GM18909 (cell line): ENCODE results near the gene ALB.

ENCODE experiments used
- ATAC-seq: cut with Tn5 transposase; IDR thresholded peaks from one replicate; pipeline ENCODE4 v1.9.1; 2021; ENCODE audit warnings: mild to moderate bottlenecking; ENCODE audit not compliant: unreplicated experiment, poor library complexity

Gene ALB

DNA sequence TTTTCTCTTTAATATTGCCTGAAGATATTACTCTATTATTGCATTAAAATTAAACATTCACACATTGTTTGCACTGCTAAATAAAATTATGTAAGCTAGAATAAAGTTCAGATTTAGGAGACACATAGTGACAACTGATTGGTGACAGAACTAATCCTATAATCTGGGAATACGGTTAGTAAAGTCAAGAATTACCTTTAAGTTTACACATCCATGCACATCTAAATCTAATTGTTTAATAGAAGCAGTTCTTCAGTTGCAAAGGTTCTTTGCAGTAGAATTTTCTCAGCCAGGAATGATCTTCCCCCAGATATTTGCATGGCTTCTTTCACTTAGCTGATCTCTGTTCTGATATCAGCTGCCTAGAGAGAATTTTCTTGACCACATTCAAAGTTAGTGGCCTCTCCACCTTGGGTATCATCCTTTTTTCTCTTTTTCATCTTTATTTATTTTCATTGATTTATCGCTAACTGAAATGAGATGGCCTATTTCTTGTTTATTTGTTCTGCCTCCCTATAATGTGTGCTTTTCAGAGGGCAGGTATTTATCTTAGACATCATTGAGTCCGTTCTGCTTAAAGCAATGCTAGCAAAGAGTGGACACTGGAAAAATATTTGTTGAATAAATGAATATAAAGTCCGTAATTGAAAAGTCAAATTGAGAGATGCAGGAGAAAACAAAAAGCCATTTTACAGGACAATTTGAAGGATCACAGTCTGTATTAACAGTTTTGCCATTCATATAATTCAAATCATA lies 44.5 kb downstream of the ALB start:
- no peak for ATAC-seq

- no peak for ATAC-seq
Measured at GRCh38 chr4:73450398-73451004, 46.4 kb downstream of the ALB start.

GRCh38 chr4:73451404-73451803 lies 47.3 kb downstream of the ALB start:
- no peak for ATAC-seq

DNA sequence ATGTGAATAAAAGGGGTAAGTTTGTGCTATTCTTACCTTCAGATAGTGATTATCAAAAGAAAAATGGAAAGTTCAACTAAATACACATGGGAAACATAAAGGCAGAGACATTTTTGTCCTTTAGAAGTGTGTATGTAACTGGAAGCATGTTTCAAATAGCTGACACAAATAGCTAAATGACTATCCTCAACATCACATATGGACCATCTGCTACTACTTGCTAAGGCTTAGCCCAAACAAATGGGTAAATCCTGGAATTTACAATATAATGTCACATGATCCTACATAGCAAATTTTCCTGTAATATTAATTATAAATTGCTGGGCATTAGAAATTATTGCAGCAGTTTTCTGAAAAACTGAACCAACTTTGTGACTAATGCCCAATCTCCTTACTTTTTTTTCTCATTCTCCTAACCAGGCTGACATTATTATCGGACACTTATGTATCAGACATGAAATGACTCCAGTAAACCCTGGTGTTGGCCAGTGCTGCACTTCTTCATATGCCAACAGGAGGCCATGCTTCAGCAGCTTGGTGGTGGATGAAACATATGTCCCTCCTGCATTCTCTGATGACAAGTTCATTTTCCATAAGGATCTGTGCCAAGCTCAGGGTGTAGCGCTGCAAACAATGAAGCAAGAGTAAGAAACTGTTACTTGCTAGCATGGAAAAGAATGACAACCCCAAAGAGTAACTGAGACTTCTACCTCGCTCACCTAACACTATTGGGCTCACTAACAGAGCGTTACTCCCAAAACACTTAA lies 48.1 kb downstream of the ALB start:
- ATAC-seq, result no peak

DNA sequence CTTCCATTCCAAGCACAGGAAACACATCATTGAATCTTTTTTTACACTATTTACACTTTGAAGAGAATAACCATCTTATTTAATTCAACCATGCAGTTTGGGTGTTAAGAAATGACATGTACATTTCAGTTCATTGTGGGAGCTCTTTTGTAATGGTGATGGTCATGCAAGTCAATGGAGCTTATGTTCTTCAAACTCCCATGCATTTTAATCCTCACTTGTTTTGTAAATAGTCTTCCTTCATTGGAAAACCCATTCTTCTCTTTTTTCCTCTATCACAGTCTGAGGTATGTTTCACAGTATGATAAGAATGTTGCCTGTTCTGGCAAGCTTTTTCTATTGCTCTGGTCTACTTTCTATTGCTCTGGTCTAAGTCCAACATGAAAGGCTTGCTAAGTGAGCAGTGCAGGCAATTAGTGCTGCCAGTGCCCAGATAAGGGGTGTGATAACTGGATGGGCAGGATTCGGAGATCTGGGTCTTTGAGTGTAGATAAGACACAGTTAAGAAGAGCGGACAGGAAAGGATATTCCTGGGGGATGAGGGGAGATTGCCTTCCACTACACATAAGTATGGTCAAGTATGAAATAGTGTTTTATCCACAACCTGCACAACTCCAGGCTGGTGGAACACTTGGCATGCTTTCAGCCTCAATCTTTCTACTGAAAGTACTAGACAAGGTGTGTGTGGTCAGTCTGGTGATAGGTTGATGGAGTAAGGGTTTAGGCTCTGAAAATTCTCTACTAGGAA lies 49.0 kb downstream of the ALB start:
- ATAC-seq, result no peak

- ATAC-seq, result no peak
Measured at GRCh38 chr4:73453701-73454005, 49.6 kb downstream of the ALB start.

- no peak for ATAC-seq
Measured at GRCh38 chr4:73454920-73455319, 50.8 kb downstream of the ALB start.

GRCh38 chr4:73456177-73457022 lies 52.3 kb downstream of the ALB start:
- ATAC-seq, result no peak

GRCh38 chr4:73458184-73459047 lies 54.3 kb downstream of the ALB start:
- no peak for ATAC-seq

DNA sequence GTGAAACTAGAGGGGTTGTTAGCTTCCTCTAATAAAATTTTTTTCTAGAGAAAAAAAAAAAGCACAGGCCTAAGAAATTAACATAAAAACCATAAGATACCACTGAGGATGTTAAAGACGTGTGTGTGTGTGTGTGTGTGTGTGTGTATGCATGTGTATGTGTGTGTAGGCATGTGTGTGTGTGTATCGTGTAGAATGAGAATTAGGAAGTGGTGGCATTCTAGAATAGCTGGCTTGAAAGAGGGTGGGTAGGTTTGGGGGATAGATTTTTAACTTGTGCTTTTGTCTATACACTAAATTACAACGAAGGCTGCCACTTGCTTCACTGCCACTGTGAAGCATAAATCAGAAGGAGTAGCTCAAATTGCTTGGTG lies 54.9 kb downstream of the ALB start:
- ATAC-seq, result no peak

DNA sequence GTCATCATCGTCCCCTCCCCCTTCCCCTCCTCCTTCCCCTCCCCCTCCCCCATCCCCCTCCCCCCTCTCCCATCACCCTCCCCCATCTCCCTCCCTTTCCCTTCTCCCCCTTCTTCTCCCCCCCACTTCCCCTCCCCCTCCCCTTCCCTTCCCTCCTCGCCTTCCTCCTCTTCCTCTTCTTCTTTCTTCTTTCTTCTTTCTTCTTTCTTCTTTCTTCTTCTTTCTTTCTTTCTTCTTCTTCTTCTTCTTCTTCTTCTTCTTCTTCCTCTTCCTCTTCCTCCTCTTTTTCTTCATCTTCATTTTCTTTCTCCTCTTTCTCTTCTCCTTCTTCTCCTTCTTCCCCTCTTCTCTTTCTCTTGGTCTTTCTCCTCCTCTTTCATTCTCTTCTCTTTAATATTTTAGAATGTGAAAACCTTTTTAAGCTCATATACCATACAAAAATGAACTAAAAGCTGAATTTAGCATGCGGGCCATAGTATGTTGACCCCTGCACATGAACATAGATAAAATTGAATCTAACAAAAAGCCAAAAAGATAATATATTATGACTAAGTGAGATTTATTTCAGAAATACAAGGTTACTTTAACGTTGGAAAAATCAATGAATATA lies 56.9 kb downstream of the ALB start:
- ATAC-seq, result no peak

DNA sequence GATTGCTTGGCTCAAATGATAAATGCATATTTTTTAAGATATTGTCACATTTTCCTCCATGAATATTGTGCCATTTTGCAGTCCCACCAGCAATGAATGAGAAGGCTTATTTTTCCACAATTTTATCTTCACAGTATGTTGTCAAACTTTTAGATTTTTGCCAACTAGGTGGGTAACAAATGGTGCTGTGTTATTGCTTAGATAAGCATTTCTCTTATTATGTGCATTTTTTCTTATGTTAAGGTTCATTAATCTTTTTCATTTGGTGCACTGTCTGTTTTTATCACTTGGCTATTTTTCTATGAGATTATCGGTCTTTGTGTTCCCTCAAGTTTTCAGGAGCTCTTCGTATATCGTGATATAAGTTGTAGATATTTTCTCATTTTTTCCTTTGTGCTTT lies 64.1 kb downstream of the ALB start:
- no peak for ATAC-seq

GRCh38 chr4:73470728-73471127 lies 66.6 kb downstream of the ALB start:
- no peak for ATAC-seq
